Iris pigment epithelial cell (primary cell): ENCODE data around the gene PTPN9.
"Not testable (repeated sequence)": the region's sequence is repeated elsewhere in the genome, so short reads cannot be mapped to it uniquely, and the experiment has no call there.

Source experiments
- DNase-seq: peaks from one replicate; pipeline ENCODE4 v3.0.0-alpha.2; 2011; ENCODE audit warnings: low read depth

PTPN9 gene

GRCh38 chr15:75578948-75579920 lies at the start of gene PTPN9:
Gene PTPN9 (minus strand): TSS chr15:75579315. CDS start chr15:75578776, 539 bp downstream.
- DNase-seq = peak; percentile 81

GRCh38 chr15:75625542-75626347 lies 46.6 kb upstream of the PTPN9 start, which contains the start of gene SNUPN:
Gene SNUPN (minus strand): TSS chr15:75625725. CDS start chr15:75621051, 4,674 bp downstream.
- DNase-seq = peak; percentile 89

GRCh38 chr15:75622505-75622904 lies 43.4 kb upstream of the PTPN9 start:
- DNase-seq = no peak

GRCh38 chr15:75620841-75621391 lies 41.8 kb upstream of the PTPN9 start:
- DNase-seq = peak; percentile 95

GRCh38 chr15:75620058-75620820 lies 41.1 kb upstream of the PTPN9 start:
- peak; percentile 77 for DNase-seq

GRCh38 chr15:75616766-75617165 lies 37.7 kb upstream of the PTPN9 start:
- no peak for DNase-seq

- peak; percentile 54 for DNase-seq
Measured at GRCh38 chr15:75606711-75607699, 27.9 kb upstream of the PTPN9 start.

GRCh38 chr15:75606026-75606425 lies 26.9 kb upstream of the PTPN9 start:
- DNase-seq = no peak

GRCh38 chr15:75599401-75599800 lies 20.3 kb upstream of the PTPN9 start:
- DNase-seq = no peak

GRCh38 chr15:75598361-75598760 lies 19.2 kb upstream of the PTPN9 start:
- no peak for DNase-seq

- peak; percentile 31 for DNase-seq
Measured at GRCh38 chr15:75597667-75598341, 18.7 kb upstream of the PTPN9 start.

- DNase-seq = no peak
Measured at GRCh38 chr15:75596703-75597345, 17.7 kb upstream of the PTPN9 start.

- DNase-seq = no peak
Measured at GRCh38 chr15:75594276-75594675, 15.2 kb upstream of the PTPN9 start.

GRCh38 chr15:75591655-75592364 lies 12.7 kb upstream of the PTPN9 start:
- DNase-seq = no peak

- DNase-seq = no peak
Measured at GRCh38 chr15:75590239-75590638, 11.1 kb upstream of the PTPN9 start.

- no peak for DNase-seq
Measured at GRCh38 chr15:75589071-75589470, 10.0 kb upstream of the PTPN9 start.

- DNase-seq = not testable (repeated sequence)
Measured at GRCh38 chr15:75586422-75586821, 7.3 kb upstream of the PTPN9 start.

- DNase-seq = no peak
Measured at GRCh38 chr15:75584121-75584520, 5.0 kb upstream of the PTPN9 start.

GRCh38 chr15:75583701-75584100 lies 4.6 kb upstream of the PTPN9 start:
- no peak for DNase-seq
